HG03439 (cell line): ENCODE results near the gene C3orf20.
"Not testable (repeated sequence)": the region's sequence is repeated elsewhere in the genome, so short reads cannot be mapped to it uniquely, and the experiment has no call there.

Source experiments
- ATAC-seq: cut with Tn5 transposase; IDR thresholded peaks from one replicate; pipeline ENCODE4 v1.9.1; 2021; ENCODE audit warnings: mild to moderate bottlenecking, moderate library complexity; ENCODE audit not compliant: unreplicated experiment

Gene C3orf20

GRCh38 chr3:14793858-14794234, 118.9 kb downstream of the C3orf20 start:
- no peak for ATAC-seq

- no peak for ATAC-seq
These were observed 119.5 kb downstream of the C3orf20 start for GRCh38 chr3:14794435-14794834.

GRCh38 chr3:14795996-14796395, 121.1 kb downstream of the C3orf20 start:
- ATAC-seq = no peak

GRCh38 chr3:14796403-14797077, 121.6 kb downstream of the C3orf20 start:
- no peak for ATAC-seq

GRCh38 chr3:14797731-14798130, 122.8 kb downstream of the C3orf20 start:
- no peak for ATAC-seq

GRCh38 chr3:14798231-14798630, 123.3 kb downstream of the C3orf20 start:
- ATAC-seq = no peak

GRCh38 chr3:14799146-14799545, 124.2 kb downstream of the C3orf20 start:
- no peak for ATAC-seq

GRCh38 chr3:14801031-14801430, 126.1 kb downstream of the C3orf20 start:
- no peak for ATAC-seq

GRCh38 chr3:14801668-14802380, 126.9 kb downstream of the C3orf20 start:
- no peak for ATAC-seq

GRCh38 chr3:14802381-14802731, 127.4 kb downstream of the C3orf20 start:
- ATAC-seq = no peak

- no peak for ATAC-seq
These were observed 128.4 kb downstream of the C3orf20 start for GRCh38 chr3:14803101-14803980.

- no peak for ATAC-seq
These were observed 129.3 kb downstream of the C3orf20 start for GRCh38 chr3:14803981-14804834.

GRCh38 chr3:14804835-14805780, 130.2 kb downstream of the C3orf20 start:
- no peak for ATAC-seq

- ATAC-seq = no peak
These were observed 131.1 kb downstream of the C3orf20 start for GRCh38 chr3:14805961-14806537.

- ATAC-seq = no peak
These were observed 131.8 kb downstream of the C3orf20 start for GRCh38 chr3:14806641-14807263.

GRCh38 chr3:14808025-14808424, 133.1 kb downstream of the C3orf20 start:
- ATAC-seq = no peak

GRCh38 chr3:14808502-14809266, 133.7 kb downstream of the C3orf20 start:
- no peak for ATAC-seq

GRCh38 chr3:14809611-14810010, 134.7 kb downstream of the C3orf20 start:
- ATAC-seq = not testable (repeated sequence)
